Measurements from ENCODE around the gene BCAS3.

BCAS3 gene

DNA sequence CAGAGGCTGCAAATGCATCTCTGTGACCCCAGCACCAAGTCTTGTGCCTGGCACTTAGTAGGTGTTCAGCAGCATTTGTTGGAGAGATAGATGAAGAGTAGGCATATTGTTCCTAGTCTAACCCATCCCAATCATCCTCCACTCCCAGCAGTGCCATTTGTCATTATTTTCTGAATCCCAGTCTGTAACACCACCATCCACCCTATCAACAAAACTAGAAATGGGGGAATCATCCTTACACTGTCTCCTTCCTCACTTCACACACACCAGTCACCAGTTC, 626.1 kb downstream of the BCAS3 start:
- Histone ChIP-seq H3K27ac (no peak overlapping the region), H3K4me3 (ENCODE audit: low read depth, low read length) (no peak overlapping the region), H3K36me3 (replicated peaks) (no peaks in the 10 kb centered on the region), H3K27me3 (replicated peaks) (no peaks in the 10 kb centered on the region)
- no peak for TF ChIP-seq CTCF (IDR thresholded peaks at IDR 0.05; ENCODE audit: low read depth, low read length, missing control alignments)
- in situ Hi-C loops (cut with HindIII; ENCODE audit: low pct_ligation_motif_present, low sequenced_read_pairs): no loop called here
- DNase-seq: no peak

GRCh38 chr17:61305024-61305423, 627.4 kb downstream of the BCAS3 start:
- no peak for TF ChIP-seq CTCF (IDR thresholded peaks at IDR 0.05; ENCODE audit: low read depth, low read length, missing control alignments)
- Histone ChIP-seq H3K27me3 (replicated peaks) (no peaks in the 10 kb centered on the region), H3K4me3 (ENCODE audit: low read depth, low read length) (no peak overlapping the region), H3K27ac (no peak overlapping the region), H3K36me3 (replicated peaks) (no peaks in the 10 kb centered on the region)
- DNase-seq: no peak
- in situ Hi-C loops (cut with HindIII; ENCODE audit: low pct_ligation_motif_present, low sequenced_read_pairs): no loop called here

- Histone ChIP-seq H3K27me3 (replicated peaks) (no peaks in the 10 kb centered on the region), H3K27ac (no peak overlapping the region), H3K36me3 (replicated peaks) (no peaks in the 10 kb centered on the region), H3K4me3 (ENCODE audit: low read depth, low read length) (no peak overlapping the region)
- no peak for DNase-seq
- in situ Hi-C loops (cut with HindIII; ENCODE audit: low pct_ligation_motif_present, low sequenced_read_pairs): no loop called here
- no peak for TF ChIP-seq CTCF (IDR thresholded peaks at IDR 0.05; ENCODE audit: low read depth, low read length, missing control alignments)
These were observed 628.4 kb downstream of the BCAS3 start for GRCh38 chr17:61306003-61306402.

GRCh38 chr17:61307905-61308886, 630.5 kb downstream of the BCAS3 start:
- in situ Hi-C loops (cut with HindIII; ENCODE audit: low pct_ligation_motif_present, low sequenced_read_pairs): no loop called here
- Histone ChIP-seq H3K27ac (peak overlapping the region; percentile 81), H3K27me3 (replicated peaks) (no peaks in the 10 kb centered on the region), H3K36me3 (replicated peaks) (no peaks in the 10 kb centered on the region), H3K4me3 (ENCODE audit: low read depth, low read length) (no peak overlapping the region)
- TF ChIP-seq CTCF (IDR thresholded peaks at IDR 0.05; ENCODE audit: low read depth, low read length, missing control alignments): peak; percentile 30
- DNase-seq: peak; percentile 94

- H3K4me3 ChIP-seq (ENCODE audit: low read depth, low read length): no peak overlapping the region
- peak; percentile 75 for DNase-seq
- H3K27ac ChIP-seq: peak overlapping the region; percentile 81
- in situ Hi-C loops (cut with HindIII; ENCODE audit: low pct_ligation_motif_present, low sequenced_read_pairs): no loop called here
- H3K36me3 ChIP-seq (replicated peaks): no peaks in the 10 kb centered on the region
- H3K27me3 ChIP-seq (replicated peaks): no peaks in the 10 kb centered on the region
- TF ChIP-seq CTCF (IDR thresholded peaks at IDR 0.05; ENCODE audit: low read depth, low read length, missing control alignments): peak; percentile 7
These were observed 632.0 kb downstream of the BCAS3 start for GRCh38 chr17:61309362-61310256.

All from brain microvascular endothelial cell (primary cell).